Osteocyte (in vitro differentiated cells): Measurements from ENCODE around the gene ATP1A3. TPM values are rescaled to one million over a fixed set of nuclear protein-coding genes. Genes with fewer than 3 reads are reported as not detected.

ENCODE experiments used
- DNase-seq: peaks from one replicate; pipeline ENCODE4 v3.0.0; 2021; ENCODE audit warnings: mixed read lengths; ENCODE audit not compliant: unreplicated experiment; ENCODE audit errors: extremely low spot score
- H3K27ac Mint-ChIP-seq: one replicate; pipeline ENCODE4 v1.8.0; 2021; ENCODE audit warnings: mild to moderate bottlenecking, mixed read lengths; ENCODE audit not compliant: unreplicated experiment
- H3K27me3 Mint-ChIP-seq: one replicate; pipeline ENCODE4 v1.8.0; 2021; ENCODE audit warnings: mixed read lengths; ENCODE audit not compliant: unreplicated experiment
- H3K36me3 Mint-ChIP-seq: one replicate; pipeline ENCODE4 v1.8.0; 2021; ENCODE audit warnings: mixed read lengths; ENCODE audit not compliant: unreplicated experiment
- H3K4me1 Mint-ChIP-seq: one replicate; pipeline ENCODE4 v1.8.0; 2021; ENCODE audit warnings: mixed read lengths; ENCODE audit not compliant: unreplicated experiment
- H3K4me3 Mint-ChIP-seq: one replicate; pipeline ENCODE4 v1.8.0; 2021; ENCODE audit warnings: mild to moderate bottlenecking, moderate library complexity, mixed read lengths; ENCODE audit not compliant: unreplicated experiment
- H3K9me3 Mint-ChIP-seq: one replicate; pipeline ENCODE4 v1.8.0; 2021; ENCODE audit warnings: mixed read lengths; ENCODE audit not compliant: unreplicated experiment
- total RNA-seq: library from RNA; stranded (reverse); gene quantifications from 2 replicates; pipeline ENCODE4 v1.2.1, GENCODE V29; 2021
- TF ChIP-seq, protein P1 (sequence below): fragments of 200-600 bp; sonication (generic); IDR thresholded peaks from 2 replicates; pipeline ENCODE4 v1.5.0; 2021; ENCODE audit warnings: antibody characterized with exemption, mild to moderate bottlenecking, moderate library complexity

ATP1A3 gene
- total RNA-seq, 1 donor from 2014 or later = not detected

DNA sequence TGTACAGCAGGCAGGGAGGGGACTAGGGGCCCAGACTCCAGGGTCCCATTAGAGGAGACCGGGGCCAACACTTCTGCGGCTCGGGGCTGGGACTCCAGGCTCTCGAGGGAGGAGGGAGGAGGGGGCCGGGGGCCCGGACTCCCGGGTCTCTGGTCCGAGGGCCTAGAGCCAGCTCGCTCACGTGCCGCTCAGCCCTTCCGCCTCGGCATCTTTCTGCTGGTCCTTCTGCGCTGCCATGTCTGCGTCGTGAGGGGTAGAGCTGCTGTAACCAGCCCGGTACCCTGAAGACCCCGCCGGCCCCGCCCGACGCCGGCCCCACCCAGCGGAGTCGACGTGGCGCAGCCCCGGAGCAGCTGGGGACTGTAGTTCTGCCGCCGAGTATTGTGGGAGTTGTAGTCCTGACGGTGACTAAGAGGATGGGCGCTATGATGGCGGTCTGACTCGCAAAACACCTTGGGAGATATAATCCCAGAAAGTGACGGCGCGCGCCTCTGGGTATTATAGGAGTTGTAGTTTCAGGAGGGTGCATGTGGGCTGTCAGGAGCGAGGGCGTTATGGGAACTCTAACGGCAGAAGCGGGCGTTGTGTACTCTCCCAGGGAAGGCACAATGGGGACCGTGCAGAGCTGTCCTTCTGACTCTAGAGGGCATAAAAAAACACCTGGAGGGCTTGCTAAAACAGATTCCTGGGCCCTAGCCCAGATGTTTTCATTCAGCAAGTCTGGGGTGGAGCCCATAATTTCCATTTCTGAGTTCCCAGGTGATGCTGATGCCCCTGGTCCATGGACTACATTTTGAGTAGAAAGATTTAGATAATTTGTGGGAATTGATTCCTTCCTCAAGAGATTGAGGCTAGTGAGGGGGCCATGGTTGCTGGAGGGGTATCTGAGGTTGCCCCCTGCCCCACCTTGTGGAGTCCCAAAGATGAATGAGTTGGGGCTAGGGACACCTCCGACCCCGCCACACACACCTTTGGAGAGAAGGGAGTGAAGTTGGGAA lies 34.7 kb downstream of the ATP1A3 start, which contains the start of gene RABAC1:
TSS of gene RABAC1 (minus strand) at position 266 of the 998 bp plus-strand sequence. CDS start at position 237, 29 bp downstream.
- TF ChIP-seq, protein P1, sequence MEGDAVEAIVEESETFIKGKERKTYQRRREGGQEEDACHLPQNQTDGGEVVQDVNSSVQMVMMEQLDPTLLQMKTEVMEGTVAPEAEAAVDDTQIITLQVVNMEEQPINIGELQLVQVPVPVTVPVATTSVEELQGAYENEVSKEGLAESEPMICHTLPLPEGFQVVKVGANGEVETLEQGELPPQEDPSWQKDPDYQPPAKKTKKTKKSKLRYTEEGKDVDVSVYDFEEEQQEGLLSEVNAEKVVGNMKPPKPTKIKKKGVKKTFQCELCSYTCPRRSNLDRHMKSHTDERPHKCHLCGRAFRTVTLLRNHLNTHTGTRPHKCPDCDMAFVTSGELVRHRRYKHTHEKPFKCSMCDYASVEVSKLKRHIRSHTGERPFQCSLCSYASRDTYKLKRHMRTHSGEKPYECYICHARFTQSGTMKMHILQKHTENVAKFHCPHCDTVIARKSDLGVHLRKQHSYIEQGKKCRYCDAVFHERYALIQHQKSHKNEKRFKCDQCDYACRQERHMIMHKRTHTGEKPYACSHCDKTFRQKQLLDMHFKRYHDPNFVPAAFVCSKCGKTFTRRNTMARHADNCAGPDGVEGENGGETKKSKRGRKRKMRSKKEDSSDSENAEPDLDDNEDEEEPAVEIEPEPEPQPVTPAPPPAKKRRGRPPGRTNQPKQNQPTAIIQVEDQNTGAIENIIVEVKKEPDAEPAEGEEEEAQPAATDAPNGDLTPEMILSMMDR = peak; percentile 29
- Mint-ChIP-seq H3K4me3 (peak within 1 kb of the TSS; percentile 84), H3K36me3 (peaks cover 17% of the 10 kb centered on the region), H3K27ac (peak within 1 kb of the TSS; percentile 90), H3K27me3 (no peaks in the 10 kb centered on the region), H3K9me3 (no peaks in the 10 kb centered on the region), H3K4me1 (peaks cover 18% of the 10 kb centered on the region)
- peak; percentile 96 for DNase-seq

DNA sequence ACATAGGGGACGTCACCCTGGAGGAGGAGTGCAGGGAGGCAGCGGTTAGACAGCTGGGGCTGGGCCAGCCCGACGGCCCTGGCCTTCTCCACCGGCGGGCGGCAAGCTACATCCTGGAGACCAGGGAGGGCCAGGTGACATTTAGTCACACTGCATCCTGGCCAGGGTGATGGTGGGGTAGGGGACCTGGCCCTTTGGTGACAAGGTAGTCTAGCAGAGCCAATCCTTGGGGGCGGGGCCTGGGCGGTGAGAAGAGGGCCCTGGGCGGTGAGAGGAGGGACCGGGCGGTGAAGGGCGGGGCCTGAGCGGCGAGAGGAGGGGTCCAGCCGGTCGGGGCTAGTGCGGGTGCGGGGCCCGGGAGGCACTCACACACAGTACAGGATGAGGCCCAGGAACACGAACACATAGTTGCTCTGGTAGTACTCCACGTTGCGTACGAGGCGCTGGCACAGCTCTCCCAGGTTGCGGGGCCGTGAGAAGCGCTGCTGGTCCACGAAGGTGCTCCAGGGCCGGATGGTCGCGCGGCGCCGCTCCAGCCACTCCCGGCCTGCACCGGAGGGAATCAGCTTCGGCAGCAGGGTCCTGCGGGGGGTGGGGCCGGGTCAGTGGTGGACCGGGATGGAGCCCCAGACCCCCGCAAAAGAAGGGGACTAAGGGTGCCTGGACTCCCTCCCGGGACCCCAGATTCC lies 35.5 kb downstream of the ATP1A3 start:
- Mint-ChIP-seq H3K4me3 (peak overlapping the region; percentile 84), H3K27ac (peak overlapping the region; percentile 90), H3K4me1 (peaks cover 18% of the 10 kb centered on the region), H3K9me3 (no peaks in the 10 kb centered on the region), H3K36me3 (peaks cover 17% of the 10 kb centered on the region), H3K27me3 (no peaks in the 10 kb centered on the region)
- TF ChIP-seq, protein P1 = no peak
- peak; percentile 92 for DNase-seq

DNA sequence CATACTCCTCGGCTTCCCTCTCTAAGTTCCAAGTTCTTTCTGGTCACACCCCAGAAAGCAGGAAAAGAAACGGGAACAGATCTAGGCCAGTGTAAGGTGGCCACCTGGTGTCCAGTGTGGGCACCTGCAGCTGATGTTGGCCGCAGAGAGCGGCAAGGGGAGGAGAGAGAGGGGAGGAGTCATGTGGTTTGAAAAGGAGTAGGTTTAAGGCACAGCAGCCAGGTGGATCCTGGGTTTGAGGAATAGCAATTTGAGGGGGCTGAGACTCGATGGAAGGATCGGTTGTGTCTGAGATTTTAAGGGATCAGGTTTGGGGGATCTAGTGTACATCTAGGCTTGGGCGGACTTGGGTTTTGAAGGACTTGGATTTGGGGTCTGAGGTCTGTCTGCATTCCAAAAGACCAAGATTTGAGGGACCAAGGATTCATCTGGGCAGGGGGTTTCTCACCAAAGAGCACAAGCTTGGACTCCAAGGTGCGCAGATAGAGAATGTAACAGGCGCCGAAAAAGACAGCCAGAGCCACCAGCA lies 36.1 kb downstream of the ATP1A3 start:
- Mint-ChIP-seq H3K4me3 (peak overlapping the region; percentile 84), H3K4me1 (peaks cover 18% of the 10 kb centered on the region), H3K36me3 (peaks cover 17% of the 10 kb centered on the region), H3K27me3 (no peaks in the 10 kb centered on the region), H3K27ac (peak overlapping the region; percentile 90), H3K9me3 (no peaks in the 10 kb centered on the region)
- DNase-seq = no peak
- TF ChIP-seq, protein P1 = peak; percentile 81

DNA sequence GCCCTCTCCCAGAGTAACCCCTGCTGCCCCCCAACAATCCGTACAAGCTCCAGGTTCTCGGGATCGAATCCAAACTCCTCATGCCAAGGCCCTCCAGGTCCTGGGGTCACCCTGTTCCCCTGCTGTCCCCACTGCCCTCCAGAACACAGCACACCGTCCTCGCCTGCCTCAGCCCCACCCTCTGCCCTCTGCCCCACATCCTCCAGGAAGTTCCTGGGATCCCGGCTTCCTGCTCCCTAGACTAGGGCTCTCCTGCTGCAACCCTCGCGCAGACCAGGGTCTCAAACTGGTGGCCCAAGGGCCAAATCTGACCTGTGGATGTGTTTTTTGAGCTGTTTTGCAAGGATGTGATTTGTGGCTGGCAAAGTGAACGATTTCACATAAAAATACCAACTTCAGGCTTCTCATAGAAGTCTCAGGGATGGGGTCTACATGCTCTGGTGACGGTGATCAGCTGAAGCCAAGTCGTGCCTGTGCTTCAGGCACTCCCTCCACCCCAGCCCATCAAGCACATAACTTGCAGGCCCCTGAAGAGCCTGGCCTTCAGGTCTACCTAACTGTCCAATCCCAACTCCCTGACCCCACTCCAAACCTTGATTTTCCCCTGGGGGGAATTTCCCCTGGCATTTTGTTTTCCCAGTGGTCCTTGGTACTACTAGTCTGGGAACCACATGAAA lies 36.7 kb downstream of the ATP1A3 start:
- Mint-ChIP-seq H3K27me3 (no peaks in the 10 kb centered on the region), H3K27ac (peak overlapping the region; percentile 90), H3K36me3 (peaks cover 17% of the 10 kb centered on the region), H3K4me3 (peak overlapping the region; percentile 84), H3K9me3 (no peaks in the 10 kb centered on the region), H3K4me1 (peaks cover 18% of the 10 kb centered on the region)
- TF ChIP-seq, protein P1 = no peak
- DNase-seq = no peak
